Measurements from ENCODE around the gene USP32. TPM values are rescaled to one million over a fixed set of nuclear protein-coding genes. Genes with fewer than 3 reads are reported as not detected.

The USP32 gene
- total and polyA plus RNA-seq, 2 donors (not counting 1 experiment from before 2014, with no cell fraction given), result 7.7 to 48.8 TPM

GRCh38 chr17:60425626-60426025 is 33.7 kb upstream of the USP32 start:
- no peak overlapping the region for H3K9ac ChIP-seq (ENCODE audit: low read length)
- H4K20me1 ChIP-seq (ENCODE audit: control insufficient read depth, insufficient read depth, low read length, poor library complexity, severe bottlenecking), result no peaks in the 10 kb centered on the region
- ATAC-seq (ENCODE audit: low read depth) (no peak), DNase-seq (no peak)
- Mint-ChIP-seq H3K4me3 (no peak overlapping the region), H3K27me3 (no peaks in the 10 kb centered on the region), H3K27ac (no peak overlapping the region), H3K4me1 (peaks cover 11% of the 10 kb centered on the region), H3K9me3 (ENCODE audit: insufficient read depth) (no peaks in the 10 kb centered on the region)
- no peak overlapping the region for H3K27ac ChIP-seq (ENCODE audit: low read length in 2 of 2)
- H3K9me3 ChIP-seq (ENCODE audit: control extremely low read depth in 1 of 3, control insufficient read depth in 2 of 3, insufficient read depth in 1 of 3, low read length in 2 of 3), result no peaks in the 10 kb centered on the region
- H3K27me3 ChIP-seq (replicated peaks in 1 of 4; ENCODE audit: control extremely low read depth in 1 of 4, control insufficient read depth in 3 of 4, insufficient read depth in 4 of 4, low read length in 3 of 4), result no peaks in the 10 kb centered on the region
- no peaks in the 10 kb centered on the region for H3K36me3 ChIP-seq (replicated peaks in 1 of 2; ENCODE audit: control extremely low read depth in 1 of 2, control insufficient read depth in 1 of 2, extremely low read depth in 1 of 2, insufficient read depth in 2 of 2, low read length in 1 of 2)
- no peak overlapping the region for H3K4me2 ChIP-seq (replicated peaks; ENCODE audit: low read depth, low read length, poor library complexity, severe bottlenecking)
- TF ChIP-seq CTCF (IDR thresholded peaks at IDR 0.05) (no peak), EZH2 (IDR thresholded peaks at IDR 0.05; ENCODE audit: borderline replicate concordance, insufficient read depth, low read depth, low read length, poor library complexity, severe bottlenecking) (no peak)
- POLR2A ChIA-PET, result no interaction called here
- H2AFZ ChIP-seq (ENCODE audit: insufficient read depth, low read depth, low read length, poor library complexity, severe bottlenecking), result no peak overlapping the region
- peaks cover 8 to 15% of the 10 kb centered on the region in 2 donors for H3K4me1 ChIP-seq (ENCODE audit: control insufficient read depth in 2 of 2, insufficient read depth in 2 of 2, low read length in 2 of 2)
- CTCF ChIA-PET, result no interaction called here
- WGBS (ENCODE audit: insufficient coverage), result 95% methylated on average over 6 of the region's 6 CpGs
- H3K4me3 ChIP-seq (ENCODE audit: control extremely low read depth in 1 of 5, extremely low read depth in 1 of 5, insufficient read depth in 1 of 5, low read depth in 2 of 5, low read length in 4 of 5), result no peak overlapping the region
- H3K79me2 ChIP-seq (ENCODE audit: control insufficient read depth, insufficient read depth, low read length), result no peaks in the 10 kb centered on the region
- intact Hi-C loops (cut with micrococcal nuclease), result no loop called here

- Histone ChIP-seq H3K27me3 (replicated peaks in 1 of 4; ENCODE audit: control extremely low read depth in 1 of 4, control insufficient read depth in 3 of 4, insufficient read depth in 4 of 4, low read length in 3 of 4) (no peaks in the 10 kb centered on the region), H3K4me3 (ENCODE audit: control extremely low read depth in 1 of 5, extremely low read depth in 1 of 5, insufficient read depth in 1 of 5, low read depth in 2 of 5, low read length in 4 of 5) (no peak overlapping the region), H3K4me2 (replicated peaks; ENCODE audit: low read depth, low read length, poor library complexity, severe bottlenecking) (no peak overlapping the region), H3K9ac (ENCODE audit: low read length) (no peak overlapping the region), H3K79me2 (ENCODE audit: control insufficient read depth, insufficient read depth, low read length) (no peaks in the 10 kb centered on the region), H2AFZ (ENCODE audit: insufficient read depth, low read depth, low read length, poor library complexity, severe bottlenecking) (no peak overlapping the region), H4K20me1 (ENCODE audit: control insufficient read depth, insufficient read depth, low read length, poor library complexity, severe bottlenecking) (no peaks in the 10 kb centered on the region), H3K9me3 (ENCODE audit: control extremely low read depth in 1 of 3, control insufficient read depth in 2 of 3, insufficient read depth in 1 of 3, low read length in 2 of 3) (no peaks in the 10 kb centered on the region), H3K36me3 (replicated peaks in 1 of 2; ENCODE audit: control extremely low read depth in 1 of 2, control insufficient read depth in 1 of 2, extremely low read depth in 1 of 2, insufficient read depth in 2 of 2, low read length in 1 of 2) (no peaks in the 10 kb centered on the region), H3K4me1 (ENCODE audit: control insufficient read depth in 2 of 2, insufficient read depth in 2 of 2, low read length in 2 of 2) (peaks cover 8 to 15% of the 10 kb centered on the region in 2 donors), H3K27ac (ENCODE audit: low read length in 2 of 2) (no peak overlapping the region)
- POLR2A ChIA-PET, result no interaction called here
- intact Hi-C loops (cut with micrococcal nuclease), result loop anchor here (5.0 kb wide), 1 partner anchor 192 kb away; no protein-coding TSS in a partner anchor
- CTCF ChIA-PET, result interaction anchor here (0.7 to 1.4 kb wide), 5 partner anchors 9 to 214 kb away, joined by 3 to 4 read pairs (median 4); no protein-coding TSS in a partner anchor
- DNase-seq (no peak), ATAC-seq (ENCODE audit: low read depth) (no peak)
- peaks cover 12% of the 10 kb centered on the region for H3K4me1 Mint-ChIP-seq
- H3K4me3 Mint-ChIP-seq, result no peak overlapping the region
- no peaks in the 10 kb centered on the region for H3K27me3 Mint-ChIP-seq
- WGBS (ENCODE audit: insufficient coverage), result 69% methylated on average over 2 of the region's 3 CpGs
- no peaks in the 10 kb centered on the region for H3K9me3 Mint-ChIP-seq (ENCODE audit: insufficient read depth)
- no peak overlapping the region for H3K27ac Mint-ChIP-seq
- TF ChIP-seq CTCF (IDR thresholded peaks at IDR 0.05) (no peak), EZH2 (IDR thresholded peaks at IDR 0.05; ENCODE audit: borderline replicate concordance, insufficient read depth, low read depth, low read length, poor library complexity, severe bottlenecking) (no peak)
Measured at GRCh38 chr17:60423865-60424264, 31.9 kb upstream of the USP32 start.

All from B cell (primary cell).